ENCODE measurements around the gene CEP41. TPM values are rescaled to one million over a fixed set of nuclear protein-coding genes. Genes with fewer than 3 reads are reported as not detected.
"Not testable (repeated sequence)": the region's sequence is repeated elsewhere in the genome, so short reads cannot be mapped to it uniquely, and the experiment has no call there.

CEP41 gene
- total RNA-seq, 2 experiments from 2014 or later: 16.0 to 18.2 TPM

GRCh38 chr7:130383187-130383980, 57.4 kb downstream of the CEP41 start:
- Mint-ChIP-seq H3K4me3 (no peak overlapping the region), H3K9me3 (no peaks in the 10 kb centered on the region), H3K27ac (no peak overlapping the region), H3K36me3 (ENCODE audit: low read depth) (no peaks in the 10 kb centered on the region), H3K27me3 (ENCODE audit: low read depth) (no peaks in the 10 kb centered on the region), H3K4me1 (ENCODE audit: low read depth) (no peaks in the 10 kb centered on the region)
- intact Hi-C loops (cut with micrococcal nuclease): no loop called here
- CTCF ChIA-PET: interaction anchor here (0.6 kb wide), 1 partner anchor 143 kb away, joined by 8 read pairs; no protein-coding TSS in a partner anchor
- DNase-seq: no peak

- H3K27me3 Mint-ChIP-seq (ENCODE audit: low read depth): no peaks in the 10 kb centered on the region
- CTCF ChIA-PET: no interaction called here
- intact Hi-C loops (cut with micrococcal nuclease): no loop called here
- H3K4me1 Mint-ChIP-seq (ENCODE audit: low read depth): no peaks in the 10 kb centered on the region
- no peak overlapping the region for H3K4me3 Mint-ChIP-seq
- DNase-seq: no peak
- no peak overlapping the region for H3K27ac Mint-ChIP-seq
- no peaks in the 10 kb centered on the region for H3K36me3 Mint-ChIP-seq (ENCODE audit: low read depth)
- H3K9me3 Mint-ChIP-seq: peaks cover 4% of the 10 kb centered on the region
These were observed 59.1 kb downstream of the CEP41 start for GRCh38 chr7:130381468-130382312.

- CTCF ChIA-PET: no interaction called here
- H3K27ac Mint-ChIP-seq: no peak overlapping the region
- H3K4me3 Mint-ChIP-seq: no peak overlapping the region
- H3K4me1 Mint-ChIP-seq (ENCODE audit: low read depth): no peaks in the 10 kb centered on the region
- H3K36me3 Mint-ChIP-seq (ENCODE audit: low read depth): peaks cover 2% of the 10 kb centered on the region
- no peak for DNase-seq
- intact Hi-C loops (cut with micrococcal nuclease): no loop called here
- peaks cover 11% of the 10 kb centered on the region for H3K9me3 Mint-ChIP-seq
- no peaks in the 10 kb centered on the region for H3K27me3 Mint-ChIP-seq (ENCODE audit: low read depth)
These were observed 59.9 kb downstream of the CEP41 start for GRCh38 chr7:130380861-130381455.

DNA sequence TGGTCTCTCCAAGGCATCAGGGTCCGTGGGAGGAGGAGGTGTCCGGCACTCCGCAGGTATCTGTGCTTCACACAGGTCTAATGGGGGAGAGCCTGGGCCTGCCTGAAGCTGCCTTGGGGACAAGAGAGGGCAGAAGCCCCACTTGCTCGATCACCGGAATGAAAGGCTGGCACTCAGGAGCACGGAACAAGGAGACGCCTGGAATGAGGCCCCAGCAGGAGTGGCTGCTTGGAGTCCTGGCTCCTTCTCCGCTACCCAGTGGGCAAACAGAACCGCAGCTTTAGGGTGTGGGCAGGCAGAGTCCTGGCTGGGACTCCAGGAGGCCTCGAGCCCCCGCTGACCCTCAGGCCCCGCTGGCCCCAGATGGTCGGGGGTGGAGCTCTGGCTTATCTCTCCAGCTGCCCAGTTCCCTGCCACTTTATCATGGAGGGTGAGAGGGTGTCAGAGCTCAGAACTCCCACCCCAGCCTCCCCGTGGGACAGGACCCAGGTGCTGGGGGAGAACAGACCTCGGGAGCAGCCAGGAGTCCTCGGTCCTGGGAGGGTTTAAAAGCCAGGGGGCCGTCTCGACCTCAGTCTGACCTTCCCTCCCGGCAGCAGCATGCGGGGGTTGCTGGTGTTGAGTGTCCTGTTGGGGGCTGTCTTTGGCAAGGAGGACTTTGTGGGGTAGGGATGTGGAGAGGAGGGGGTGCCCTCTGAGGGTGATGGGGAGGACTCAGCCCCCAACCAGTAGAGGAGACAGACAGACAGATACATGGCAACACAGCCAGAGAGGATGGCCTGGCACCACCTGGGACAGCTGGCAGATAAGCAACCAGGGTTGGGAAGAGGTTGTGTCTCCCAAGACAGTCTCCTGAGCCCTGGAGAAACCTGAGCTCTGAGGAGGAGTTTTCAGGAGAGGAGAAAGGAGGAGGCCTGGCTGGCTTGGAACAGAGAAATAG, 60.6 kb downstream of the CEP41 start, which contains the start of gene CPA1:
TSS of gene CPA1 (plus strand) at position 574 of the 940 bp plus-strand sequence. CDS start at position 601, 27 bp downstream.
- DNase-seq: no peak
- intact Hi-C loops (cut with micrococcal nuclease): no loop called here
- H3K4me3 Mint-ChIP-seq: no peak within 1 kb of the TSS
- no peak within 1 kb of the TSS for H3K27ac Mint-ChIP-seq
- CTCF ChIA-PET: no interaction called here
- H3K9me3 Mint-ChIP-seq: peaks cover 11% of the 10 kb centered on the region
- H3K27me3 Mint-ChIP-seq (ENCODE audit: low read depth): no peaks in the 10 kb centered on the region
- H3K36me3 Mint-ChIP-seq (ENCODE audit: low read depth): peaks cover 2% of the 10 kb centered on the region
- H3K4me1 Mint-ChIP-seq (ENCODE audit: low read depth): no peaks in the 10 kb centered on the region

DNA sequence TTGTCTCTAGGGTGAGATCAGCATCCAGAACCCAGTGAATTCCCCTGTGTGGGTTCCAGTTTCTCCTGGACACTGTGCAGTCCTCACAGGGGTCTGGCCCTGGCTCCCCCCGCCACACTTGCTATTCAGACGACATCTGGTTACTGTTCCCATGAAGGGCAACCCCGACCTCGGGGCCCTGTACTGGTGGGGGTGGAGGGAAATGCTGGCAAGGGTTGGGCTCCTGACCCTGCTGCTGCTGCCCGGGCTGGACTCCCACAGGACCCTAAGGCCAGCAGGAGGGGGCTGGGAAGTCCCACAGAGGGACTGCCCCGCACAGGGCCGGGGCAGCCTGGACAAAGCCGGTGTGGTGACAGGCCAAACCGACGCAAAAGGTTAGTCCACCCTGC, 61.3 kb downstream of the CEP41 start:
- intact Hi-C loops (cut with micrococcal nuclease): no loop called here
- Mint-ChIP-seq H3K9me3 (peaks cover 11% of the 10 kb centered on the region), H3K4me3 (no peak overlapping the region), H3K36me3 (ENCODE audit: low read depth) (peaks cover 2% of the 10 kb centered on the region), H3K27ac (no peak overlapping the region), H3K4me1 (ENCODE audit: low read depth) (no peaks in the 10 kb centered on the region), H3K27me3 (ENCODE audit: low read depth) (no peaks in the 10 kb centered on the region)
- no peak for DNase-seq
- CTCF ChIA-PET: no interaction called here

GRCh38 chr7:130379019-130379418, 61.8 kb downstream of the CEP41 start:
- CTCF ChIA-PET: no interaction called here
- H3K9me3 Mint-ChIP-seq: peaks cover 11% of the 10 kb centered on the region
- no peaks in the 10 kb centered on the region for H3K4me1 Mint-ChIP-seq (ENCODE audit: low read depth)
- H3K36me3 Mint-ChIP-seq (ENCODE audit: low read depth): peaks cover 2% of the 10 kb centered on the region
- no peaks in the 10 kb centered on the region for H3K27me3 Mint-ChIP-seq (ENCODE audit: low read depth)
- DNase-seq: no peak
- intact Hi-C loops (cut with micrococcal nuclease): no loop called here
- no peak overlapping the region for H3K27ac Mint-ChIP-seq
- H3K4me3 Mint-ChIP-seq: no peak overlapping the region

DNA sequence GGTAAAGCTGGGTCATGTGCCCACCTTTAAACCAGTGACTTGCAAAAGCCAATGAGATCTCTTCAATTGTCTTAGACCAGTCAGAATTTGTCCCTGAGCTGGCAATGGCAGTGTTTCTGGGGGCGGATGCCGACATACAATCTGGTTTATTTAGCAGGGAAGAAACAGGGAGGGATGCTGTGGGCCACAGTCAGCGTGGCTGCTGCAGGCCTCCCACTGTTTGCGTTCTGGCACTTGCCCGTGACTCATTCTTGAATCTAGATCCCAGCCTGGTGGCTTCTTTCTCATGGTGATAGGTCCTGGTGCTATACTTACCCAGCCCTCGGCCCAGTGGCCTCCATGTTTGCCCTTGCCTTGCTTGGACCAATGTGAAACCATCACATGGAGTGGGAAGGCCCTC, 63.6 kb downstream of the CEP41 start:
- CTCF ChIA-PET: no interaction called here
- no peaks in the 10 kb centered on the region for H3K4me1 Mint-ChIP-seq (ENCODE audit: low read depth)
- intact Hi-C loops (cut with micrococcal nuclease): no loop called here
- H3K27ac Mint-ChIP-seq: no peak overlapping the region
- peaks cover 2% of the 10 kb centered on the region for H3K36me3 Mint-ChIP-seq (ENCODE audit: low read depth)
- peaks cover 11% of the 10 kb centered on the region for H3K9me3 Mint-ChIP-seq
- DNase-seq: no peak
- no peaks in the 10 kb centered on the region for H3K27me3 Mint-ChIP-seq (ENCODE audit: low read depth)
- no peak overlapping the region for H3K4me3 Mint-ChIP-seq

DNA sequence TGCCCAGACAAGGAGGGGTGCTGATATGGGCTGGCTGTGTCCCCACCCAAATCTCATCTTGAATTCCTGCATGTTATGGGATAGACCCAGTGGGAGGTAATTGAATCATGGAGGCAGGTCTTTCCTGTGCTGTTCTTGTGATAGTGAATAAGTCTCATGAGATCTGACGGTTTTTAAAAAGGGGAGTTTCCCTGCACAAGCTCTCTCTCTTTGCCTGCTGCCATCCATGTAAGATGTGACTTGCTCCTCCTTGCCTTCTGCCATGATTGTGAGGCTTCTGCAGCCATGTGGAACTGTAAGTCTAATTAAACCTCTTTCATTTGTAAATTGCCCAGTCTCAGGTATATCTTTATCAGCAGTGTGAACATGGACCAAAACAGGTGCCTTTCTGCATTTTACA, 64.4 kb downstream of the CEP41 start:
- H3K4me1 Mint-ChIP-seq (ENCODE audit: low read depth); H3K4me3 Mint-ChIP-seq; DNase-seq; H3K27me3 Mint-ChIP-seq (ENCODE audit: low read depth); intact Hi-C loops (cut with micrococcal nuclease); H3K27ac Mint-ChIP-seq; H3K36me3 Mint-ChIP-seq (ENCODE audit: low read depth); CTCF ChIA-PET: not testable (repeated sequence)
- peaks cover 11% of the 10 kb centered on the region for H3K9me3 Mint-ChIP-seq

- no peak for DNase-seq
- H3K9me3 Mint-ChIP-seq: peaks cover 11% of the 10 kb centered on the region
- intact Hi-C loops (cut with micrococcal nuclease): no loop called here
These were observed 66.3 kb downstream of the CEP41 start for GRCh38 chr7:130374507-130374906.

GRCh38 chr7:130372402-130373165, 68.2 kb downstream of the CEP41 start:
- Mint-ChIP-seq H3K9me3 (peaks cover 11% of the 10 kb centered on the region), H3K36me3 (ENCODE audit: low read depth) (peaks cover 2% of the 10 kb centered on the region), H3K27me3 (ENCODE audit: low read depth) (no peaks in the 10 kb centered on the region), H3K4me1 (ENCODE audit: low read depth) (peaks cover 14% of the 10 kb centered on the region), H3K27ac (no peak overlapping the region), H3K4me3 (no peak overlapping the region)
- intact Hi-C loops (cut with micrococcal nuclease): no loop called here
- DNase-seq: no peak
- CTCF ChIA-PET: interaction anchor here (0.5 kb wide), 1 partner anchor 137 kb away, joined by 7 read pairs; no protein-coding TSS in a partner anchor

More at GRCh38 chr7:130374507-130374906, 66.3 kb downstream of the CEP41 start:
- CTCF ChIA-PET: no interaction called here
- Mint-ChIP-seq H3K27ac (no peak overlapping the region), H3K4me3 (no peak overlapping the region), H3K27me3 (ENCODE audit: low read depth) (no peaks in the 10 kb centered on the region), H3K36me3 (ENCODE audit: low read depth) (peaks cover 2% of the 10 kb centered on the region), H3K4me1 (ENCODE audit: low read depth) (peaks cover 3% of the 10 kb centered on the region)

GRCh38 chr7:130371046-130371445, 69.8 kb downstream of the CEP41 start:
- no peak for DNase-seq
- H3K36me3 Mint-ChIP-seq (ENCODE audit: low read depth): peaks cover 1% of the 10 kb centered on the region
- no peaks in the 10 kb centered on the region for H3K27me3 Mint-ChIP-seq (ENCODE audit: low read depth)
- H3K27ac Mint-ChIP-seq: no peak overlapping the region
- H3K4me3 Mint-ChIP-seq: no peak overlapping the region
- H3K9me3 Mint-ChIP-seq: peaks cover 1% of the 10 kb centered on the region
- CTCF ChIA-PET: interaction anchor here (0.5 to 0.6 kb wide), 2 partner anchors 50 to 71 kb away, joined by 4 to 5 read pairs; no protein-coding TSS in a partner anchor
- H3K4me1 Mint-ChIP-seq (ENCODE audit: low read depth): peaks cover 25% of the 10 kb centered on the region
- intact Hi-C loops (cut with micrococcal nuclease): no loop called here
